Stimulated activated CD8-positive, alpha-beta memory T cell treated with anti-CD3 and anti-CD28 coated beads, Interleukin-7, amount 100 ng/mL, for 48 hours (primary cell): ENCODE measurements around the gene TARS3.
"Not testable (repeated sequence)": the region's sequence is repeated elsewhere in the genome, so short reads cannot be mapped to it uniquely, and the experiment has no call there.

ENCODE experiments used
- DNase-seq, 2 donors: peaks; one replicate each; pipeline ENCODE4 v3.0.0-alpha.2; 2020; ENCODE audit warnings: low read depth in 1 of 2; ENCODE audit errors: extremely low read depth in 1 of 2

TARS3 gene

GRCh38 chr15:101723874-101724674, at the start of gene TARS3:
TSS of gene TARS3 (minus strand) at chr15:101724473. CDS start at chr15:101724387, 86 bp downstream.
- peak; percentile 88 to 93 for DNase-seq

GRCh38 chr15:101773496-101774100, 49.3 kb upstream of the TARS3 start:
- no peak for DNase-seq

- no peak for DNase-seq
Measured at GRCh38 chr15:101772921-101773320, 48.6 kb upstream of the TARS3 start.

- DNase-seq: not testable (repeated sequence)
Measured at GRCh38 chr15:101767083-101767640, 42.9 kb upstream of the TARS3 start.

- no peak for DNase-seq
Measured at GRCh38 chr15:101765772-101766456, 41.6 kb upstream of the TARS3 start.

- DNase-seq: not testable (repeated sequence)
Measured at GRCh38 chr15:101765340-101765671, 41.0 kb upstream of the TARS3 start.

GRCh38 chr15:101764669-101765339, 40.5 kb upstream of the TARS3 start:
- not testable (repeated sequence) for DNase-seq

GRCh38 chr15:101746716-101747082, 22.4 kb upstream of the TARS3 start:
- DNase-seq: not testable (repeated sequence)

GRCh38 chr15:101734837-101735236, 10.6 kb upstream of the TARS3 start:
- not testable (repeated sequence) for DNase-seq

GRCh38 chr15:101733545-101733944, 9.3 kb upstream of the TARS3 start:
- no peak for DNase-seq

- DNase-seq: no peak
Measured at GRCh38 chr15:101732772-101733171, 8.5 kb upstream of the TARS3 start.

GRCh38 chr15:101731746-101732145, 7.5 kb upstream of the TARS3 start:
- no peak for DNase-seq

- no peak for DNase-seq
Measured at GRCh38 chr15:101727186-101727585, 2.9 kb upstream of the TARS3 start.

GRCh38 chr15:101725073-101725472, 800 bp upstream of the TARS3 start:
- DNase-seq: no peak

- DNase-seq: no peak
Measured at GRCh38 chr15:101724675-101725005, 367 bp upstream of the TARS3 start.

- peak in 1 of 2 donors; percentile 22 for DNase-seq
Measured at GRCh38 chr15:101723171-101723873, 951 bp downstream of the TARS3 start.

GRCh38 chr15:101718896-101719295, 5.4 kb downstream of the TARS3 start:
- DNase-seq: no peak

- no peak for DNase-seq
Measured at GRCh38 chr15:101712078-101712477, 12.2 kb downstream of the TARS3 start.

GRCh38 chr15:101710806-101711205, 13.5 kb downstream of the TARS3 start:
- no peak for DNase-seq

GRCh38 chr15:101709466-101709865, 14.8 kb downstream of the TARS3 start:
- no peak for DNase-seq

GRCh38 chr15:101707983-101708382, 16.3 kb downstream of the TARS3 start:
- no peak for DNase-seq
